Inflammatory macrophage (primary cell): ENCODE data around the gene ERFL.
"Not testable (repeated sequence)": the region's sequence is repeated elsewhere in the genome, so short reads cannot be mapped to it uniquely, and the experiment has no call there.

ENCODE experiments used
- DNase-seq, 2 donors: peaks; one replicate each; pipeline ENCODE4 v3.0.0-alpha.2; 2020 to 2022

ERFL gene

DNA sequence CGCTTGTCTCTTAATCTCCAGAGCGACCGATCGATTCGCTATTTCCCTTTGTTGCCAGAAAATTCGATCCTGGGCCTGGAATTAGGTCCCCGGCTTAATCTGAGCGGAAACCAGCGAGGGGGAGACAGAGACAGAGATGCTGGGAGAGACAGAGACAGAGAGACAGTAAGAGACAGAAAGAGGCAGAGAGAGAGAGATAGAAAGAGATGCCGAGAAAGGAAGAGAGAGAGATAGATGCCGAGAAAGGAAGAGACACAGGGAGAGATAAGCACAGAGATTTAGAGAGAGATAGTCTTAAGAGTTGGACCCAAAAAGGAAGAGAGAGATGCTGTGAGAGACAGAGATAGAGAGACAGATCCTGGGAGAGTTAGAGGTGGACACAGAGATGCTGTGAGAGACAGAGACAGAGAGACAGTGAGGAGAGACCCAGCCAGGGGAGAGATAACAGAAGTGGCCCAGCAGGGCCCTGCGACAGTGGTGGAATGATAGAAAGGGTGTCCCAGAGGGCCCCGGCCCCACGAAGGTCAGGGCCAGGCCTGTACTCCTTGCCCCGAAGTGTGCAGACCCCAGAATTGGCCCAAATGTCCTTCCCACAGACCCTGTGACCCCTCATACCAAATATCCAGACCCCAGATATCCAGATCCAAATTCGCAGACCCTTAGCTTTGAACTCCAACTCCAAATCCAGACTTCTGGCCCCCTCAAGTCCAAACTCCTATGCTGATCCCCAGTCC, 1.3 kb downstream of the ERFL start:
- DNase-seq, result no peak

DNA sequence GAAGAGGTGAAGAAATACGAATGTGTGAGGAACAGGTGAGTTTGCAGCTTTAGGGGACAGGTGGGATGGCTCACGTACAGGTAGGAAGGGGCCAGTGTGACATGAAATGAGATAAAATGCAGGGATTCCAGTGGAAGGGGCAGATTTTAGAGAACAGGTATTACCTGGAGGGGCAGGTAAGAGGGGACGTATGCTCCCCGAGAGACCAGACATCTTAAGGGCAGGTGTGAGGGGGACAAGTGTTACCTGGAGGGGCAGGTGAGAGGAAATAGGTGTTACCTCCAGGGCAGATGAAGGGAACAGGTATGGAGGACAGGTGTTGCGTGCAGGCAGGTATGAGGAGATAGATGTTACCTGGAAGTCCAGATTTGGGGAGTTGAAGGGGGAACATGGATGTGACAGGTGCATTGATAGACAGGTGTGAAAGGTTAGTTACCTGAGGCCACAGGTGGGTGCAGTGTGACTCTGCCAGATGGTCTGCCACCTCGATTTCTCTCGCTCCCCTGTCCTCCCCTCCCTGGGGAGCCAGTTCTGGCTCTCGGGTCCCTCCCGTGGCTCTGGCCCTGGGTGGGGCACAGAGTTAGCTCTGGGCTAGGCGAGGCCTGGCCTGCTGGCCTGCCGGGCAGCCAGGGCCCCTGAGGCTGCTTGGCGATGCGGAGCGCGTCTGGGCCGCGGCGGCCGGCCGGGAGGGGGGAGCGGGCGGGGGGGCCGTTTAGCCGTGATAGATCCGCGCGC, 2.1 kb downstream of the ERFL start:
- DNase-seq, result no peak

DNA sequence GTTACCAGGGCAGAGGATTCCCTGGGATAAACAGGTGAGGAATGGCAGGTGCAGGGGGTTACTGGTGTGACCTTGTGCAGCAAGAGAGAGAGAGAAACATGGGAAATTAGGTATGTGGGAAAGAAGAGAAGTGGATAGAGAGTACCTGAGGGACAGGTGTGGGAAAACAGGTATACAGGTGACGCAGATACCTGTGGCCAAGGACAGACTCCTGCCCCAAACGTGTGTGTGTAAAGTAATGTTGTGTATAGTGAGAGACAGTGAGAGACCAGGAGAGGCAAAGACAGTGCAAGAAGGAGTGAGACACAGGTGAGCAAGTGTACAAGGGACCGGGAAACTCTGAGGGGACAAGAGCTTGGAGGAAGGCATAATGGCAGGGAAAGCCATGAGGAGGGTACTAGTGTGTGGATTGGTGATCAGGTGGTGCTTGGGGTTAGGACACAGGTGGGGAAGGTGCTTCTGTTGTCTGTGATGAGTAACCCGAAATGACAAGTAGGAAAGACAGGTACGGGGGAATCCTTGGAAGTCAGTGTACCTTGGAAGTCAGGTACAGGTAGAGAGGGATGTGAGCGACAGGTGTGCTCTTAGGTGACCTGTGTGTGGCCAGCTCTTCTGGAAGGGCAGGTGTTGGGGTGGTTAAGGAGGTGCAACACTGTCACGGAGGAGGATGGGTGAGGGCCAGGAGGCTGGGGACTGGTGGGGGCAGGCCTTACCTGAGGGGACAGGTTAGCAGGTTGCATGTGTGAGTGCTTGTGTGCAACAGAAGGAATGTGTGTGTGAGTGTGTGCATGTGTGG, 2.8 kb downstream of the ERFL start:
- no peak for DNase-seq

DNA sequence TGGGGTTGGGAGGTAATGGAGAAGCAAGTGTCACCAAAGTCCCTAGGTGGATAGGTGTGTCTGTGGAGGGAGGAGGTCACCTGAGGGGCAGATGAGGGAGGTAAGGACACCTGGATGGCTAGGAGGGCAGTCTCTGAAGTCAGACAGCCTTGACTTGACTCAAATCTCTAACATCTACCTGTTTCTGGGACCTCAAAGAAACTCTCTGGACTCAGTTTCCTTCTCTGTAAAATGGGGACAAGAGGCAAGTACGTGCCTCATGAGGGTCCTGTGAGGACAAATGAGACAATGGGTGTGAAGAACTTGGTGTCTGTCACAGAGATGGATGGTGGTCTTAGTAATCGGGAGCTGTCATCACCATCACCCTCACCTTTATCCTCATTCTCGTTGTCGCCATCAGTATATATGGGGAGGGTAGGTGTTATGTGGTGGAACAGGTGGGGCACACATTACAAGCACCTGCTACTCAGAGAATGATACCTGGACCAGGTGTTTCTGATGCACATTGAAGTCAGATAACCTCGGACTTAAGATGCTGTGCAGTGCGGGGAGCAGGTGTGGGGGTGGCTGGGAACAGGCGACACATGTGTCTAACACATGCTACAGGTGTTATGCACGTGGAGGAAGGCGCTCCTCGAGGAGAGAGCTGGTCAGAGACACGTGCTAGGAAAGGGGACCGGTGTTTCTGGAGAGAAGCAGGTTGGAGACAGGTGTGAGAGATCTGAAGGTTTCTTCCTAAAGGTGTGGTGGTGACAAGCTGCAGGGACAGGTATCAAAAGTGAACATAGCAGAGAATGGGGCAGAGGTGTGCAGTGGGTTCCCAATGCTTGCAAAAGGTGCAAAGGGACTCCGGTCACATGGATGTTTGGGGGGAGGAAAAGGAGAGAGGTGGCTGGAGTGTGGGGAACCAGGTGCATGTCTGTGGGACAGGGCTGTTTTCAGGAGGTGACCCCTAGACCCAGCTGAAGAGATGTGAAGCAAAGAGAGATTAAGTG, 3.8 kb downstream of the ERFL start:
- DNase-seq, result no peak

DNA sequence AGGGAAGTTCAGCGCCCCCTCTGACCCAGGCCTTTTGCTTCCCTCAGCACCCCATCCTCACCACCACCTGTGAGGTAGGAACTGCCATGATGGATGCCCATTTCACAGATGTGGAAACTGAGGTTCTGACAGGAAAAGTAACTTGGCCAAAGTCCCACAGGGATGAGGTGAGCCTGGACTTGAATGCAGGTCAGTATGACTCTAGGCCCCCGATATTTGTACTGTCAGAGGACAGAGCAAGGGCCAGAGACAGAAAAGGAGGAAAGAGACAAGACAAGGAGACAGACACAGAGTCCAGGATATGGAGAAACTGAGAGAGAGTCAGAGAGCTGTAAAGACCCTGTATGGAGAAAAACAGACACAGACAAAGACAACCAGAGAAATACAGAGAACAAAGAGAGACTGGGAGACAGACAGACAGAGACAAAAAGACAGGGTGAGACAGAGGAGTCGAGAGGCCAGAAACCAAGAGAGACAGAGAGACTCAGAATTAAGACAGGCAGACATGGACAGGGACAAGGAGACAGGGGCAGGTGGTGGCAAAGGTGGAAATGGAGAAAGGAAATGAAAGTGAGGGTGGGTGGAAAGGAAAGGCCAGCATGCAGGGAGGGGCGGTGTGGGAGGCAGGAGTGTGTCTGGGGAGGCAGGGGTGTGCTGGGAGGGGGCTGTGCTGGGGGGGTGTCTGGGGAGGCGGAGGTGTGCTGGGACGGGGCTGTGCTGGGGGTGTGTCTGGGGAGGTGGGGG, 5.0 kb downstream of the ERFL start:
- DNase-seq, result no peak

DNA sequence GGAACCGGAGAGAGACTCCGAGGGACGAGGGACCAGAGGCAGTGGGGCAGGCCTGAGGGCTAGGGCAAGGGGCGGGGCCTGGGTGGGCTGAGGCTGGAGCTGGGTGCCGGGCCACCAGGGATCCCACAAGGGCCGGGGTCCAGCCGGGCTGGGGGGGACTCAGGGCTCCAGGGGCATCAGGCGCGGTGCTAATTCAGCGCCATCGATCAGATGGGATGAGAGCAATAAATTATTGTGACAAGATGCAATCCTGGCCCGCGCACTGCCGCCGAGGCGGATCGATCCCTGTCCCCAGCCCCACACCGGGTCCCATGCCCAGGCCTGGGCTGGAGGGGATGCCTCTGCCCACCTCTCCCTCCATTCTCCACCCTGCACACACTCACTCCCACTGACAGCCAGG, 5.7 kb downstream of the ERFL start:
- DNase-seq, result no peak

DNA sequence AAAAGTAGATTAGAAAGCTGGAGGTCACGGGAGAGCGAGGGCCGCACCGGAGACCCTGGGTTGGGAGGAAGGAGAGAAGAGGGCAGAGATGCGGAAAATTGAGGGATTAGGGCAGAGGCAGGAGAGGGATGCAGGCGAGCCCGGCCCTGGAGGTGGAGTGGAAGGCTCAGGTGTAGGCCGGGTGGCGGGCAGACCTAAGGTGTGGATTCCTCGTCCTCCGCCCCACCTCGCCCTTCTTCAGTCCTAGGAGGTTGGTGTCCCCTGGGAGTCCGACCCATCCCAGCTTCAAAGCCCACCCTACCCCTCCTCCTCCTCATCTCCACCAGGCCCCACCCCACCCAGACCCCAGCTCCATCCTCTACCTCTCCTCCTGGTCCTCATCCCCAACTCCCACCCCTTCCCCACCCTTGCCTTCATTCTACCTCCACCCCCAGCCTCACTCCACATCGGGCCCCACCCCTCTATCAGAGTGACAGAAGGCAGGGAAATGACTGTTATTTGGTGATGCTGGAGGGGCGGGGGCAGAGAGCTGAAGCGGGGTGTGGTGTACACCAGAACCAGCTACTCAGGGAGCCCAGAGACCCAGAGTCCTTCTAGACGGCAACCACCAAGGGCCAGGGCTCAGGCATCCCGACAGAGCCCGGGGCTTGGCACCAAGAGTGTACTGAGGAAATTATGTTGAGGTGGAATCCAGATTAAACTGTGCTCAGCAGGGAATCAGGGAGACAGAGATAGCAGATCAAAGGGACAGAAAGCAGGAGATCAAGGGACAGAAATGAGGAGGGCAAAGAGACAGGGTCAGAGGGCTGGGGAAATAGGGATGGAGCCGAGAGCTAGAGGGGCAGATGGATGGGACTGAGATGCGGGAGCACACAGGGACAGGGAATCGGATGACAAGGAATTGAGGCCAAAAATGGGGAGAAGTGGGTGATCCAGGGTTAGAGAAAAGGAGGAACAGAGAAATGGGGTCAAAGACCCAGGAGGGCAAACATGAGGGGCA, 6.4 kb downstream of the ERFL start:
- no peak for DNase-seq

DNA sequence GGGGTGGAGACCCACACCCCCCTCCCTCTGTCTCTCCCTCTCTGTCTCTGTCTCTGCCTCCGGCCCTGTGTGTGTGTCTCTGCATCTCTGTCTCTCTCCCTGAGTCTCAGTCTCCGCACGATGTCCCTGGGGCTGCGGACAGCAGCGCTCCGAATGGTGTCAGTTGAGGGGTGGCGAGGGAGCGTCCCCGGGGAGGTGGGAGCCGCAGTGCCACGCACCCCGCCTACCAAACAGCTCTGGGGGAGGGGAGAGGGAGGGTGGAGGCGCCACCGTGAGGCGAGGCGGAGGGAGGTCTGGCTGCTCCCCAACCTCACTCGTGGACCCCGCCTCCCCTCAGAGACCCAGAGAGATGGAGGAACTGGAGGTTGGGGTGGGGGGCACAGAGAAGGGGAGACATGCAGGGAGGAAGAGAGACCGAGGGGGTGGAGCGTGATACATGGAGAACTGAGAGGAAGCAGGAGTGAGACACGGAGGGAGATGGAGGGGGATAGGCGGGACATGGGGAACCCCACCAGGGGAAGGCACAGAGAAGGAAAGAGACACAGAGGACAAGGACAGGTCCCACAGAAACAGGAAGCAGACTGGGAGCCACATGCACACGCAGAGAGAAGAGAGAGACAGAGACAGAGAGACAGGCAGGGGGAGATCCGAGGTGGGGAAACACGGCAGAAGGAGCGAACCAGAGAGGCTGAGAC, 7.2 kb downstream of the ERFL start:
- no peak for DNase-seq

DNA sequence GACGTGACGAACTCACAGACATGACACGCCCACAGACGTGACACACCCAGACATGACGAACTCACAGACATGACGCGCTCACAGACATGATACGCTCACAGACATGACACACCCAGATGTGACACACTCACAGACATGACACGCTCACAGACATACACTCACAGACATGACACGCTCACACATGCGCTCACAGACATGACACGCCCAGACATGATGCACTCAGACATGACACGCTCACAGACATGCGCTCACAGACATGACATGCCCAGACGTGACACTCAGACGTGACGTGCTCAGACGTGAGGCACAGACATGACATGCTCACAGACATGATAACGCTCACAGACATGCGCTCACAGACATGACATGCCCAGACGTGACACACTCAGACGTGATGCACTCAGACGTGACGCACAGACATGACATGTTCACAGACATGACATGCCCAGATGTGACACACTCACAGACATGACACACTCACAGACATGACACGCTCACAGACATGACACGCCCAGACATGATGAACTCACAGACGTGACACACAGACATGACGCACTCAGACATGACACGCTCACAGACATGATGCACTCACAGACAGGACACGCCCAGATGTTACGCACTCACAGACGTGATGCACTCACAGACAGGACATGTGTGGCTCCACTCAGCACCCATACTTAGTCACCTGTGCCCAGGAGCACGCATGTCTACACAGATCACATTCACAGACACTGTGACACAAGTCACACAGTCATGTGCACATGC, 8.1 kb downstream of the ERFL start:
- DNase-seq, result no peak

DNA sequence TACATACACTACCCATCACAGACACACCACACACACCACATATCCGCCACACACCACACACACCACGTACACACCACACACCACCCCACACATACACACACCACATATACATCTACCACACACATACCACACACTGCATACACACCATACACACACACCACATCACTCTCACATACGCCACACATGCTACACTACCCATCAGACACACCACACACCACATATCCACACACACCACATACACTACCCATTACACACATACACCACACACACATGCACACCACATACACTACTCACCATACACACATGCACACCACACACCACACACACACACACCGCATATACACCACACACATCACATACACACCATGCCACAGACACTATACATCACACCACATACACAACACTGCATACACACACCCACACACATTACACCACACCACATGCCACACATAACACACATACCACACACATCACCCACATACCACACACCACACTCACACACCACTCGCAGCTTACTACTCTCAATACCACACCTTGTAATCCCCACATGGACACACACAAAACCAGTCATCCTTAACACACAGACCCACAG, 9.5 kb downstream of the ERFL start:
- no peak for DNase-seq

DNA sequence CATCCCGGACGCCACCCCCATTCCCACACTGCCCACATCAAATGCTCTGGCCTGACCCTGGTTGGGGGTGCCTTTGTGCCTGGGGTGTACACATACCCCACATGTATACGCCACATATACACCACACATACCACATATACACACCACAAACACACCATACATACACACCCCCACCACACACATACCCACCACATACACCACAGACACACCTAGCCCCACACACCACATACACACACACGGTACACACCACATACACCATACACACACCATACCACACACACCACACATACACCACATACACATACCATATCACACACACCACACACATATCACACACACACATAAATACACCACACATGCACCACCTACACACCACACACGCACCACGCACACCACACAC, 10.2 kb downstream of the ERFL start:
- DNase-seq, result no peak

DNA sequence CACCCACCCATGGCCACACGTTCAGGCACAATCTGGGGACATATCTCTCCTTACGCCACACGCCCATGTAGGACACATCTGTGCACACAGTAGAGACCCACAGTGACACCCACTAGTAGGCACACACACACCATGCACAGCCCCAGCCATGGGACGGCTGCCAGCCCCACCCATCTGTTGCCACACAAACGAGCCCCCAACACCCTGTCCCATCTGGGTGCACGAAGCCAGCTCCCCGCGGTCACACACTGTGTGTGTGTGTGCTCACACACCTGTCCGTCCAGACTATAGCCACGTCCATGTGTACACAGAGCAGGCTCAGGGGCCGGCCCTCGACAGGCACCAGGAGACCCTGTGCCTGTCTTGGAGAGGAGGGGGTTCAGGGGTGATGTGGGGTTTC, 10.6 kb downstream of the ERFL start:
- DNase-seq, result no peak

DNA sequence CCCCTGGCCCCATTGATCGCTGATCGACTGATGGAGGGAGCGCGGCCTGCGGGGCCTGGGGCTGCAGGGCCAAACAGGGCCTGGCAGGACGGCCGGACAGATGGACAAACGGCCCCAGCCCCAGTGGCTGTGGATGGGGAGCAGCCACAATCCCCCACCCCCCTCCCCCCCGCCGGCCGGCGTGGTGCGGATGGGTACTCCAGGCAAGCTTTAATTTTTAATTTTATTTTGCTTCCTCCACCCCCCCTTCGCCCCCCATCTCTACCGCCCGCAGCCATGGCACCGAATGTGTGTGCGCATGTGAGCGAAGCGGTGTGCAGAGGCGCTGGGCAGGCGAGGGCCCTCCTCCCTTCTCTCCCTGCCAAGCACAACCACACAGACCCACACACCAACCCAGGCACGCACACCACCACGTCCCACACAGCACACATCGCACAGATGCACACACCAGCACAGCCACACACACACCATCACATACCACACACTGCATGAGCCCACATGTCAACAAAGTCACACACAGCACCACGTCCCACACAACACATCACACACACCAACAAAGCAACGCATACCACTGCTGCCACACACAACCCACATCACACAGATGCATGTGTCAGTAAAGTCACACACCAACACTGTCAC, 12.4 kb downstream of the ERFL start:
- DNase-seq, result no peak

DNA sequence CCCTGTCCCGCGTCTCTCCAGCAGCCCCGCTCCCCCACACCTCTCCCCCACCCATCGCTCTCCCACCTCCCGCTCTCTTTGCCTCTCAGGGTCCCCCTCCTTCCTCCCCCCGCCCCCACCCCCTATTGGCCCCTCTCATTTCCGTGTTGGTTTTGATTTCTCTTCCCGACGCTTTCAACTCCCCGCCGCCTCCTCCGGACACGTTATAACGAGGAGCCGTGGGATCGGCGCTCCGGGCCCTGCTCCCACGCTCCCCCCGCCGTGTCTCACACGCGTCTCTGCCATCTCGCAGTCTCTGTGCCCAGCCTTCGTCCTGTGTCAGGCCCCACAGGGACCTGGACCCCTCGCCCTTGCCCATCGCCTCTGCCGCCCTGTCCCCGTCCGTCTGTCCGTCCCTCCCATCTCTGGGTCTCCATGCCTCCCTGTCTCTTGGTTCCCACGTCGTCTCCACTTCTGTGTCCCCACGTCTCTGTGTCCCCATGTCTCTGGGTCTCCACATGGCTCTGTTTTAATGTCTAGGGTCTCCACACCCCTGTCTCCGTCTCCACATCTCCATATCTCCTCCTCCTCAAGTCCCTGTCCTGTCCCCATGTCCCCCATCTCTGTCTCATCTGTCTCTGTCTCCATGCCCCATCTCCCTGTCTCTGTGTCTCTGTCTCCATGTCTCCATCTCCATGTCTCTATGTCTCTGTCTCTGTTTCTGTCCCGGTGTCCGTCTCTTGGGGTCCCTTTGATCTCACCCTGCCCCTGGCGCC, 13.1 kb downstream of the ERFL start:
- DNase-seq, result no peak

DNA sequence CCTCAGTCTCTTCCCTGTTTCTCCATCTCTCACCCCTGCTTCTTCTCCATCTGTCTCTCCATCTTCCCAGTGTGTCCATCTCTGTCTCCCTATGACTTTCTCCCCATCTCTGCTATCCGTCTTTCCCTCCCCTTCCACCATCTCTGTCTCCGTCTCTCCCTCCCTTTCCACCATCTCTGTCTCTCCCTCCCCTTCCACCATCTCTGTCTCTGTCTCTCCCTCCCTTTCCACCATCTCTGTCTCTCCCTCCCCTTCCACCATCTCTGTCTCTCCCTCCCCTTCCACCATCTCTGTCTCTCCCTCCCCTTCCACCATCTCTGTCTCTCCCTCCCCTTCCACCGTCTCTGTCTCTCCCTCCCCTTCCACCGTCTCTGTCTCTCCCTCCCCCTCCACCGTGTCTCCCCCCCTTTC, 13.8 kb downstream of the ERFL start:
- DNase-seq, result not testable (repeated sequence)

DNA sequence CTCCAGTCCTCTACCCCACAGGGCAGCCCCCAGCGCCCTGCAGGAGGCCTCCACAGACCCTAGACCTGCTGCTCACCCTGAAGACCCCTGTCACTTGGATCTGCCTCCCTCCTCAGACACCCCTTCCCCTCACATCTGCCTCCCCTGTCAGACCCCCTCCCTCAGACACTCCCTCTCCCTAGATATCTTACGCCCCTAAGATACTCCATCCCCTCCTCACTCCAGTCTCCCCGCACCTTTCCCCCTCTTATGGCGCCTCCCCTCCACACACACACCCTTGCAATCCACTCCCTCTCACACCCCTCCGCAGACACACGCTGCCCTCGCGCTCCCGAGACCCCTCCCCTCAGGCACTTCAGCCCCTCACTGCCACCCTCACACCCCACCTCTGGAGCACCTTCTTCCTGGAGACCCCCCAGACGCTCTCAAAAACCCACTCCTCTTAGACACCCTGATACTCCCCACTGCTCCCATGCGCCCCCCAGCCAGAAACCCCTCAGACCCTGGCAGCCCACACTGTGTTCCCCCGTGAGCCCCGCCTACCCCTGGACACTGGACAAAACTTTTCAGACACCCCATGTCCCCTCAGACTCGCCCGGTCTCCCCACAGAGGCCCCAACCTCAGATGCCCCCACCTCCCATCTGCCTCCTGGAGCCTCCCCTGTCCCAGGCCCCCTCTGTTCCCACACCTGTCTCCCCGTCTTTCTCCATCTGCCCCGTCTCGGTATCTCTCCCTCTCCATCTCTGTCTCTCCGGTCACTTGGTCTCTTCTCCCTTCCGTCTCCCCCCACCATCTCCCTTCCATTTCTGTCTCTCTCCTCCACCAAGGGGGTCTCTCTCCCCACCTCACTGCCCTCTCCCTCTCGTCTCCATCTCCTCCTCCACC, 14.5 kb downstream of the ERFL start:
- DNase-seq, result no peak
